Hepatocyte (in vitro differentiated cells): ENCODE results near the gene GLDC. TPM values are rescaled to one million over a fixed set of nuclear protein-coding genes. Genes with fewer than 3 reads are reported as not detected.
"Not testable (repeated sequence)": the region's sequence is repeated elsewhere in the genome, so short reads cannot be mapped to it uniquely, and the experiment has no call there.

ENCODE experiments used
- DNase-seq: peaks from one replicate; pipeline ENCODE4 v3.0.0-alpha.2; 2016; ENCODE audit warnings: low spot score
- H2AFZ ChIP-seq: fragments of 200-600 bp; sonication (generic); 2 replicates; pipeline ENCODE4 v1.6.0; 2016; ENCODE audit warnings: antibody characterized with exemption, mild to moderate bottlenecking
- H3K27ac ChIP-seq: fragments of 200-600 bp; sonication (generic); 2 replicates; pipeline ENCODE4 v1.5.1; 2016; ENCODE audit warnings: mild to moderate bottlenecking
- H3K27me3 ChIP-seq: fragments of 200-600 bp; sonication (generic); 2 replicates; pipeline ENCODE4 v1.6.1; 2016
- H3K36me3 ChIP-seq: fragments of 200-600 bp; sonication (generic); replicated peaks from 2 replicates; pipeline ENCODE4 v1.5.1; 2016; ENCODE audit warnings: low read depth; ENCODE audit not compliant: insufficient read depth
- H3K4me1 ChIP-seq: fragments of 200-600 bp; sonication (generic); 2 replicates; pipeline ENCODE4 v1.5.1; 2016; ENCODE audit warnings: mild to moderate bottlenecking, moderate library complexity; ENCODE audit not compliant: insufficient read depth
- H3K4me2 ChIP-seq: fragments of 200-600 bp; sonication (generic); 2 replicates; pipeline ENCODE4 v1.6.0; 2016
- H3K4me3 ChIP-seq: fragments of 200-600 bp; sonication (generic); 2 replicates; pipeline ENCODE4 v1.5.1; 2016; ENCODE audit warnings: mild to moderate bottlenecking
- H3K79me2 ChIP-seq: fragments of 200-600 bp; sonication (generic); 2 replicates; pipeline ENCODE4 v1.6.0; 2017; ENCODE audit warnings: mild to moderate bottlenecking
- H3K9me2 ChIP-seq: fragments of 200-600 bp; sonication (generic); replicated peaks from 2 replicates; pipeline ENCODE4 v1.6.0; 2017; ENCODE audit warnings: mild to moderate bottlenecking; ENCODE audit not compliant: insufficient read depth
- H3K9me3 ChIP-seq: fragments of 200-600 bp; sonication (generic); 2 replicates; pipeline ENCODE4 v1.5.1; 2016; ENCODE audit warnings: low read depth, mild to moderate bottlenecking
- H4K20me1 ChIP-seq: fragments of 200-600 bp; sonication (generic); 2 replicates; pipeline ENCODE4 v1.6.0; 2016; ENCODE audit warnings: mild to moderate bottlenecking; ENCODE audit not compliant: insufficient read depth, poor library complexity, severe bottlenecking
- CTCF ChIP-seq: fragments of 200-600 bp; sonication (generic); IDR thresholded peaks from 2 replicates; pipeline ENCODE4 v1.5.1; 2016; ENCODE audit warnings: antibody characterized with exemption, mild to moderate bottlenecking; ENCODE audit not compliant: poor library complexity
- EZH2 ChIP-seq: fragments of 200-600 bp; sonication (generic); IDR thresholded peaks from 2 replicates; pipeline ENCODE4 v1.6.1; 2016; ENCODE audit warnings: antibody characterized with exemption, mild to moderate bottlenecking, borderline replicate concordance
- EZH2phosphoT487 ChIP-seq: fragments of 200-600 bp; sonication (generic); IDR thresholded peaks from one replicate; pipeline ENCODE4 v1.6.1; 2018; ENCODE audit warnings: antibody characterized with exemption, mild to moderate bottlenecking, low read depth, moderate library complexity; ENCODE audit not compliant: unreplicated experiment, severe bottlenecking
- WGBS: methylation state at CpG from one replicate; pipeline ENCODE4 v1.1.6; 2016; ENCODE audit warnings: low lambda C conversion rate; ENCODE audit errors: missing lambda C conversion rate; 5-methylcytosine and 5-hydroxymethylcytosine counted together
- polyA plus RNA-seq: library from polyadenylated mRNA; unstranded; fragments of >200 nt; fragmentation: Nextera tagmentation; extraction: Ambion mirVana; gene quantifications from 2 replicates; pipeline ENCODE4 v1.2.1, GENCODE V29; 2016
- total RNA-seq: library from RNA; depleted of rRNA; stranded (reverse); fragments of >200 nt; gene quantifications from 2 replicates; pipeline ENCODE4 v1.2.3, GENCODE V29; 2014

The GLDC gene
- total and polyA plus RNA-seq, 2 experiments from 2014 or later = 15.6 to 18.4 TPM

- Histone ChIP-seq H2AFZ (no peak overlapping the region), H3K36me3 (no peaks in the 10 kb centered on the region), H3K4me1 (peaks cover 11% of the 10 kb centered on the region), H3K9me3 (no peaks in the 10 kb centered on the region), H3K79me2 (no peaks in the 10 kb centered on the region), H3K27me3 (no peaks in the 10 kb centered on the region), H3K9me2 (no peaks in the 10 kb centered on the region), H3K4me3 (no peak overlapping the region), H3K27ac (no peak overlapping the region), H4K20me1 (no peaks in the 10 kb centered on the region), H3K4me2 (no peak overlapping the region)
- WGBS = 75% methylated on average over 2 of the region's 2 CpGs
- no peak for DNase-seq
- TF ChIP-seq CTCF (no peak), EZH2phosphoT487 (no peak), EZH2 (no peak)
Measured at GRCh38 chr9:6625363-6625762, 20.2 kb downstream of the GLDC start.

- DNase-seq, H4K20me1 ChIP-seq, H3K4me2 ChIP-seq, H2AFZ ChIP-seq, H3K79me2 ChIP-seq, H3K9me3 ChIP-seq, H3K36me3 ChIP-seq, H3K4me1 ChIP-seq, H3K27me3 ChIP-seq, H3K4me3 ChIP-seq, H3K9me2 ChIP-seq, H3K27ac ChIP-seq: not testable (repeated sequence)
- WGBS = 98% methylated on average over 13 of the region's 29 CpGs
Measured at GRCh38 chr9:6622784-6623183, 22.7 kb downstream of the GLDC start.

DNA sequence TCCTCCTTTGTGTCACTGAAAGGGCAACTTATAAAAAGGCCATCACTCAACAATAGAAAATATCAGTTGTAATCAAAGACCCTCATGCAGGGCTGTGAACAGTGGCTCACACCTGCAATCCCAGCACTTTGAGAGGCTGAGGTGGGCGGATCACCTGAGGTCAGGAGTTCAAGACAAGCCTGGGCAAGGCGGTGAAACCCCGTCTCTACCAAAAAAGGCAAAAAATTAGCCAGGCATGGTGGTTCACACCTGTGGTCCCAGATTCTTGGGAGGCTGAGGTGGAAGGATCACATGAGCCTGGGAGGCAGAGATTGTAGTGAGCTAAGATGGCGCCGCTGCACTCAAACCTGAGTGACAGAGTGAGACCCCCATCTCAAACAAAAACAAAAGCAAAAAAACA lies 24.7 kb downstream of the GLDC start:
- TF ChIP-seq EZH2phosphoT487 (no peak), CTCF (no peak), EZH2 (no peak)
- DNase-seq = no peak
- H3K36me3 ChIP-seq = no peaks in the 10 kb centered on the region
- H3K79me2 ChIP-seq = no peaks in the 10 kb centered on the region
- no peaks in the 10 kb centered on the region for H3K4me1 ChIP-seq
- no peaks in the 10 kb centered on the region for H4K20me1 ChIP-seq
- 92% methylated on average over 5 of the region's 5 CpGs for WGBS
- no peak overlapping the region for H3K4me2 ChIP-seq
- no peaks in the 10 kb centered on the region for H3K27me3 ChIP-seq
- no peak overlapping the region for H3K27ac ChIP-seq
- no peaks in the 10 kb centered on the region for H3K9me3 ChIP-seq
- H2AFZ ChIP-seq = no peak overlapping the region
- H3K9me2 ChIP-seq = no peaks in the 10 kb centered on the region
- H3K4me3 ChIP-seq = no peak overlapping the region

- no peaks in the 10 kb centered on the region for H3K4me1 ChIP-seq
- no peaks in the 10 kb centered on the region for H3K79me2 ChIP-seq
- 94% methylated on average over 3 of the region's 3 CpGs for WGBS
- H3K27me3 ChIP-seq = no peaks in the 10 kb centered on the region
- no peaks in the 10 kb centered on the region for H3K36me3 ChIP-seq
- no peaks in the 10 kb centered on the region for H4K20me1 ChIP-seq
- no peaks in the 10 kb centered on the region for H3K9me2 ChIP-seq
- H3K27ac ChIP-seq = no peak overlapping the region
- DNase-seq = no peak
- no peak overlapping the region for H3K4me3 ChIP-seq
- TF ChIP-seq EZH2phosphoT487 (no peak), CTCF (no peak), EZH2 (no peak)
- H2AFZ ChIP-seq = no peak overlapping the region
- H3K9me3 ChIP-seq = no peaks in the 10 kb centered on the region
- no peak overlapping the region for H3K4me2 ChIP-seq
Measured at GRCh38 chr9:6620353-6620752, 25.2 kb downstream of the GLDC start.
